AG10803 (cell line): ENCODE data around the gene NCKAP1.
"Not testable (repeated sequence)": the region's sequence is repeated elsewhere in the genome, so short reads cannot be mapped to it uniquely, and the experiment has no call there.

Experiments used
- DNase-seq: peaks from one replicate; pipeline ENCODE4 v3.0.0; 2010; ENCODE audit warnings: low read depth
- H3K4me3 ChIP-seq: 2 replicates; pipeline ENCODE4 v1.5.1; 2011; ENCODE audit warnings: mild to moderate bottlenecking, low read length, control low read depth
- CTCF ChIP-seq: conservative IDR thresholded peaks from 2 replicates; pipeline ENCODE4 v1.5.1; 2011; ENCODE audit warnings: mild to moderate bottlenecking, low read length, control low read depth, inconsistent platforms

The NCKAP1 gene

DNA sequence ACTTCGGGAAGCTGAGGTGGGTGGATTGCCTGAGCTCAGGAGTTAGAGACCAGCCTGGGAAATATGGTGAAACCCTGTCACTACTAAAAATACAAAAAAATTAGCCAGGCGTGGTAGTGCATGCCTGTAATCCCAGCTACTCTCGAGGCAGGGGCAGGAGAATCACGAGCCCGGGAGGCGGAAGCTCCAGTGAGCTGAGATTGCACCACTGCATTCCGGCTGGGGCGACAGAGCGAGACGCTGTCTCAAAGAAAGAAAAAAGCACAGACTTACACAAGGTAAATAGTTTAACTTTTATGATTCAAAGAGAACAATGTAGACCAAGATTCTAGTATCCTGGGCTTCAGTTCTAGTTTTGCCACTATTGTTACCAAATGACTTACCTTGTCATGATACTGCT lies 37.4 kb downstream of the NCKAP1 start:
- no peak for TF ChIP-seq CTCF
- DNase-seq = no peak
- no peak overlapping the region for H3K4me3 ChIP-seq

- TF ChIP-seq CTCF = no peak
- H3K4me3 ChIP-seq = no peak overlapping the region
- DNase-seq = no peak
Measured at GRCh38 chr2:182999348-183000028, 38.8 kb downstream of the NCKAP1 start.

GRCh38 chr2:182994228-182994912 lies 43.9 kb downstream of the NCKAP1 start:
- H3K4me3 ChIP-seq = no peak overlapping the region
- TF ChIP-seq CTCF = no peak
- no peak for DNase-seq

DNA sequence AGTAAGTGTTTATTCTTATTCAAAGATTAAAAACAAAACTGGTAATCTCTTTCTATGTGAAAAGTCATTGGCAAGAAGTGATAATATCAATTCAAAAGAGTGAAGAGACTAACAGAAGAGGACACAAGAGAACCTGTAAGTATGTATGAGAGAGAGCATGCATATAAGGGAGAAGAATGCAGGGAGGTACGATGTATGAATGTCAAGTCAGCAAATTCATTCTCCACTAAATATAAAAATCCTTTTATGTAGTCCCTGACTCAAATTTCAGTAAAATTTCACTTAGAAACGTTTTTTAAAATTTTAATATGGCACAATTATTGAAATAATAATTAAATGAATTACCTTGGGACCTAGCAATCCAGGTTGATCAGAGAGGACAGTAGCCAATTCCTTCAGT lies 55.3 kb downstream of the NCKAP1 start:
- DNase-seq = no peak
- TF ChIP-seq CTCF = no peak
- H3K4me3 ChIP-seq = no peak overlapping the region

DNA sequence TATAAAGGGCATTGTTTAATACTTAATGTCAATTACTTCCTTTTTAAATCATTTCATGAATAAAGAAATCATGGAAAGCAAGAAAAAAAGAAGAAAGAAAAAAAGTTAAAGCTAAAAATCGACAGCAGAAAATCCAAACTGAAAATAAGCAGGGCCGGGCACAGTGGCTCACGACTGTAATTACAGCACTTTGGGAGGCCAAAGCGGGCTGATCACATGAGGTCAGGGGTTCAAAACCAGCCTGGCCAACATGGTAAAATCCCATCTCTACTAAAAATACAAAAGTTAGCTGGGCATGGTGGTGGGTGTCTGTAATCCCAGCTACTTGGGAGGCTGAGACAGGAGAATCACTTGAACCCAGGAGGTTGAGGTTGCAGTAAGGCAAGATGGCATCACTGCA lies 56.8 kb downstream of the NCKAP1 start:
- not testable (repeated sequence) for DNase-seq

DNA sequence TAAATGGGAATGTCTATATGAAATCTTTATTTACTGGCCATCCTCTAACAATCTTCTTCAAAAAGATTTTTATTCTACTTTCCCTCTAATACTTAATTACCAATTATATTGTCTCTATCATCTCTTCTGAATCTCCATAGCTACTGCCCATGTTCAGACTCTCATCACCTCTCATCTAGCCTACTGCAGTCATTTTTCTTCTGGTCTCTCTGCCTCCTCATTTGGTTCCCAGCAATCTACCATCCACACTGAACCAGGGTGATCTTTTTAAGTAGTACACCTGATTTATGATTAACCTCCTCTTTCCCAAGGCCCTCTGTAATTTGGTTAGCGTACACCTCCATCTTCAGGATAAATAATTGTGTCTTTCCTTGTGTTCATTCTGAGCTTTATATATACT lies 57.6 kb downstream of the NCKAP1 start:
- TF ChIP-seq CTCF = no peak; the same call in 1 of the 2 replicates
- DNase-seq = no peak
- H3K4me3 ChIP-seq = no peak overlapping the region

More for the DNA sequence above, 56.8 kb downstream of the NCKAP1 start:
- not testable (repeated sequence) for H3K4me3 ChIP-seq

- peak; percentile 61 for TF ChIP-seq CTCF
- peak; percentile 45 for DNase-seq
- no peak overlapping the region for H3K4me3 ChIP-seq
Measured at GRCh38 chr2:182980115-182980514, 58.1 kb downstream of the NCKAP1 start.
